Neural progenitor cell (in vitro differentiated cells): ENCODE measurements around the gene ASIC2. TPM values are rescaled to one million over a fixed set of nuclear protein-coding genes. Genes with fewer than 3 reads are reported as not detected.

ENCODE experiments used
- DNase-seq: peaks from one replicate; pipeline ENCODE4 v3.0.0-alpha.2; 2016; ENCODE audit warnings: low spot score
- H2AFZ ChIP-seq: fragments of 200-600 bp; sonication (generic); replicated peaks from 2 replicates; pipeline ENCODE4 v1.6.1; 2016; ENCODE audit warnings: antibody characterized with exemption
- H3F3A ChIP-seq: fragments of 200-600 bp; sonication (generic); 2 replicates; pipeline ENCODE4 v1.6.1; 2016; ENCODE audit warnings: antibody characterized with exemption, low read depth
- H3K27ac ChIP-seq: fragments of 200-600 bp; sonication (generic); 2 replicates; pipeline ENCODE4 v1.5.1; 2016; ENCODE audit warnings: mild to moderate bottlenecking
- H3K27me3 ChIP-seq: fragments of 200-600 bp; sonication (generic); 2 replicates; pipeline ENCODE4 v1.6.1; 2016; ENCODE audit warnings: mild to moderate bottlenecking, moderate library complexity
- H3K36me3 ChIP-seq: fragments of 200-600 bp; sonication (generic); 2 replicates; pipeline ENCODE4 v1.5.1; 2016
- H3K4me1 ChIP-seq: fragments of 200-600 bp; sonication (generic); 2 replicates; pipeline ENCODE4 v1.6.1; 2016; ENCODE audit warnings: mixed run types
- H3K4me2 ChIP-seq: fragments of 200-600 bp; sonication (generic); 2 replicates; pipeline ENCODE4 v1.6.1; 2016
- H3K4me3 ChIP-seq: fragments of 200-600 bp; sonication (generic); 2 replicates; pipeline ENCODE4 v1.5.1; 2016
- H3K79me2 ChIP-seq: fragments of 200-600 bp; sonication (generic); 2 replicates; pipeline ENCODE4 v1.6.1; 2016; ENCODE audit warnings: low read depth
- H3K9ac ChIP-seq: fragments of 200-600 bp; sonication (generic); 2 replicates; pipeline ENCODE4 v1.6.1; 2016
- H3K9me3 ChIP-seq: fragments of 200-600 bp; sonication (generic); 2 replicates; pipeline ENCODE4 v1.5.1; 2016; ENCODE audit warnings: low read depth
- H4K20me1 ChIP-seq: fragments of 200-600 bp; sonication (generic); 2 replicates; pipeline ENCODE4 v1.6.1; 2016; ENCODE audit warnings: low read depth
- H3K27ac Mint-ChIP-seq: 3 replicates; pipeline ENCODE4 v1.8.0; 2021; ENCODE audit warnings: mixed read lengths
- H3K27me3 Mint-ChIP-seq: 2 replicates; pipeline ENCODE4 v1.8.0; 2022; ENCODE audit warnings: low read depth, mild to moderate bottlenecking, inconsistent platforms, moderate library complexity, mixed read lengths; ENCODE audit not compliant: insufficient read depth
- H3K36me3 Mint-ChIP-seq: 3 replicates; pipeline ENCODE4 v1.8.0; 2021; ENCODE audit warnings: mixed read lengths
- H3K4me1 Mint-ChIP-seq: 3 replicates; pipeline ENCODE4 v1.8.0; 2021; ENCODE audit warnings: mixed read lengths
- H3K4me3 Mint-ChIP-seq: 3 replicates; pipeline ENCODE4 v1.8.0; 2021; ENCODE audit warnings: mild to moderate bottlenecking, moderate library complexity, mixed read lengths
- H3K9me3 Mint-ChIP-seq: 3 replicates; pipeline ENCODE4 v1.8.0; 2020; ENCODE audit warnings: mixed read lengths
- CTCF ChIP-seq: fragments of 200-600 bp; sonication (generic); IDR thresholded peaks from 2 replicates; pipeline ENCODE4 v1.5.1; 2017; ENCODE audit warnings: antibody characterized with exemption, mild to moderate bottlenecking
- EZH2 ChIP-seq: fragments of 200-600 bp; sonication (generic); IDR thresholded peaks from 2 replicates; pipeline ENCODE4 v1.6.1; 2017; ENCODE audit warnings: antibody characterized with exemption, mild to moderate bottlenecking, moderate library complexity
- EZH2phosphoT487 ChIP-seq: fragments of 200-600 bp; sonication (generic); IDR thresholded peaks from 2 replicates; pipeline ENCODE4 v1.6.1; 2017; ENCODE audit warnings: antibody characterized with exemption
- total RNA-seq: library from RNA; depleted of rRNA; stranded (reverse); fragments of >200 nt; gene quantifications from 2 replicates; pipeline ENCODE4 v1.2.3, GENCODE V29; 2015; ENCODE audit warnings: low replicate concordance

ASIC2 gene
- total RNA-seq, 1 donor from 2014 or later, result 2.3 TPM

GRCh38 chr17:33214996-33215395, 78.1 kb downstream of the ASIC2 start:
- TF ChIP-seq EZH2phosphoT487 (no peak), CTCF (no peak), EZH2 (no peak)
- H3K4me3 Mint-ChIP-seq, result no peak overlapping the region
- H3K4me1 ChIP-seq, result peaks cover 11% of the 10 kb centered on the region
- H3K27me3 ChIP-seq, result peaks cover 13% of the 10 kb centered on the region
- no peaks in the 10 kb centered on the region for H3K79me2 ChIP-seq
- H2AFZ ChIP-seq, result no peak overlapping the region
- DNase-seq, result no peak
- no peak overlapping the region for H3K4me3 ChIP-seq
- no peak overlapping the region for H3K27ac Mint-ChIP-seq
- peaks cover 2% of the 10 kb centered on the region for H3K9me3 Mint-ChIP-seq
- peaks cover 6% of the 10 kb centered on the region for H3K27me3 Mint-ChIP-seq
- no peaks in the 10 kb centered on the region for H3K36me3 ChIP-seq
- H3K4me2 ChIP-seq, result no peak overlapping the region
- no peaks in the 10 kb centered on the region for H3K9me3 ChIP-seq
- H4K20me1 ChIP-seq, result no peaks in the 10 kb centered on the region
- peaks cover 6% of the 10 kb centered on the region for H3F3A ChIP-seq
- H3K4me1 Mint-ChIP-seq, result peaks cover 2% of the 10 kb centered on the region
- no peaks in the 10 kb centered on the region for H3K36me3 Mint-ChIP-seq
- no peak overlapping the region for H3K9ac ChIP-seq
- H3K27ac ChIP-seq, result no peak overlapping the region

- no peaks in the 10 kb centered on the region for H4K20me1 ChIP-seq
- Mint-ChIP-seq H3K36me3 (no peaks in the 10 kb centered on the region), H3K27ac (no peak overlapping the region), H3K4me3 (no peak overlapping the region), H3K27me3 (peaks cover 4% of the 10 kb centered on the region), H3K4me1 (peaks cover 2% of the 10 kb centered on the region), H3K9me3 (peaks cover 2% of the 10 kb centered on the region)
- H3K9me3 ChIP-seq, result no peaks in the 10 kb centered on the region
- peaks cover 6% of the 10 kb centered on the region for H3F3A ChIP-seq
- no peak overlapping the region for H2AFZ ChIP-seq
- DNase-seq, result no peak
- no peak overlapping the region for H3K9ac ChIP-seq
- H3K79me2 ChIP-seq, result no peaks in the 10 kb centered on the region
- peaks cover 12% of the 10 kb centered on the region for H3K4me1 ChIP-seq
- H3K27me3 ChIP-seq, result peaks cover 17% of the 10 kb centered on the region
- TF ChIP-seq EZH2phosphoT487 (no peak), CTCF (no peak), EZH2 (no peak)
- peak overlapping the region; percentile 35 for H3K4me2 ChIP-seq
- no peak overlapping the region for H3K4me3 ChIP-seq
- no peaks in the 10 kb centered on the region for H3K36me3 ChIP-seq
- H3K27ac ChIP-seq, result no peak overlapping the region
Observed at GRCh38 chr17:33210285-33210684, 82.8 kb downstream of the ASIC2 start.

- peaks cover 4% of the 10 kb centered on the region for H3K27me3 Mint-ChIP-seq
- H3K4me2 ChIP-seq, result no peak overlapping the region
- H3K36me3 Mint-ChIP-seq, result no peaks in the 10 kb centered on the region
- H3F3A ChIP-seq, result peaks cover 6% of the 10 kb centered on the region
- no peaks in the 10 kb centered on the region for H3K36me3 ChIP-seq
- no peaks in the 10 kb centered on the region for H4K20me1 ChIP-seq
- no peak overlapping the region for H3K27ac Mint-ChIP-seq
- no peak overlapping the region for H3K9ac ChIP-seq
- H3K4me3 Mint-ChIP-seq, result no peak overlapping the region
- H3K9me3 ChIP-seq, result no peaks in the 10 kb centered on the region
- H3K9me3 Mint-ChIP-seq, result peaks cover 2% of the 10 kb centered on the region
- H3K27ac ChIP-seq, result no peak overlapping the region
- no peaks in the 10 kb centered on the region for H3K79me2 ChIP-seq
- H3K4me1 ChIP-seq, result peaks cover 12% of the 10 kb centered on the region
- H2AFZ ChIP-seq, result no peak overlapping the region
- H3K4me1 Mint-ChIP-seq, result peaks cover 2% of the 10 kb centered on the region
- no peak for TF ChIP-seq CTCF
- no peak for TF ChIP-seq EZH2
- TF ChIP-seq EZH2phosphoT487, result no peak
- no peak for DNase-seq
- H3K27me3 ChIP-seq, result peaks cover 12% of the 10 kb centered on the region
- H3K4me3 ChIP-seq, result no peak overlapping the region
Observed at GRCh38 chr17:33209671-33210070, 83.4 kb downstream of the ASIC2 start.
